ENCODE results near the gene BATF. TPM values are rescaled to one million over a fixed set of nuclear protein-coding genes. Genes with fewer than 3 reads are reported as not detected.

The BATF gene
- polyA plus RNA-seq, 1 donor from 2014 or later: not detected

DNA sequence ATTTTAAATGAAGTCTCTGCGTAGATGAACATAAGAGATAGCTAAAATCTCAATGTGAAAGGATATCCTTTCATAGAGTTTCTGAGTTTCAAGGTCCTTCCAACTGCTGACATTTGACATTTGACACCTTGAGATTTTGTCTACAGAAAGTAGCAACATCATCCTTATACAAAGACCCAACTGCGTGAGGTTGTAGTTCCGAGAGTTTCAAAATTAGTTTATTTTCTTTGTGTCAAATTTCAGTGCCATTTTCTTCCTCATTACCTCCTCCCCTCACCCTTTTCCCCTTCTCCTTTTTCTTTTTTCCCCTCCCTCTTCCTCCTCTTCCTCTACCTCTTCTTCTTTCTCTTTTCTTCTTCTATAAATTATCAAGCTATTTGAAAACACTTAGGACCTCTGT lies 26.9 kb upstream of the BATF start:
- no peak overlapping the region for H3K4me3 ChIP-seq (ENCODE audit: low read length)
- no peaks in the 10 kb centered on the region for H3K27me3 ChIP-seq (ENCODE audit: insufficient read depth, low read depth, low read length)
- H3F3A ChIP-seq (ENCODE audit: insufficient read depth, low read length, poor library complexity, severe bottlenecking): no peaks in the 10 kb centered on the region
- H3K9me2 ChIP-seq (ENCODE audit: insufficient read depth, low read length): no peaks in the 10 kb centered on the region
- H3K4me2 ChIP-seq (ENCODE audit: low read length): no peak overlapping the region
- no peaks in the 10 kb centered on the region for H3K9me3 ChIP-seq (ENCODE audit: low read length)
- no peaks in the 10 kb centered on the region for H3K36me3 ChIP-seq (ENCODE audit: insufficient read depth, low read length)
- no peak overlapping the region for H3K27ac ChIP-seq (ENCODE audit: low read length)
- H3K79me2 ChIP-seq (replicated peaks; ENCODE audit: insufficient read depth, low read length): no peaks in the 10 kb centered on the region
- TF ChIP-seq EP300 (conservative IDR thresholded peaks at IDR 0.05; ENCODE audit: poor library complexity, severe bottlenecking): no peak
- TF ChIP-seq TAF1 (IDR thresholded peaks at IDR 0.05; ENCODE audit: low read depth): no peak
- no peak for TF ChIP-seq MXI1 (conservative IDR thresholded peaks at IDR 0.05; ENCODE audit: poor library complexity, severe bottlenecking)
- TF ChIP-seq POLR2AphosphoS5 (IDR thresholded peaks at IDR 0.05): no peak
- TF ChIP-seq CTCF (IDR thresholded peaks at IDR 0.05; ENCODE audit: poor library complexity, severe bottlenecking): no peak
- no peak overlapping the region for H2AFZ ChIP-seq (ENCODE audit: low read depth, low read length)
- no peak overlapping the region for H3K9ac ChIP-seq (ENCODE audit: low read length)
- no peaks in the 10 kb centered on the region for H4K20me1 ChIP-seq (ENCODE audit: insufficient read depth)

- Histone ChIP-seq H4K20me1 (ENCODE audit: insufficient read depth) (no peaks in the 10 kb centered on the region), H3K9ac (ENCODE audit: low read length) (no peak overlapping the region), H3K9me2 (ENCODE audit: insufficient read depth, low read length) (no peaks in the 10 kb centered on the region), H3K4me3 (ENCODE audit: low read length) (no peak overlapping the region), H3K79me2 (replicated peaks; ENCODE audit: insufficient read depth, low read length) (no peaks in the 10 kb centered on the region), H3K36me3 (ENCODE audit: insufficient read depth, low read length) (no peaks in the 10 kb centered on the region), H3F3A (ENCODE audit: insufficient read depth, low read length, poor library complexity, severe bottlenecking) (no peaks in the 10 kb centered on the region), H3K27me3 (ENCODE audit: insufficient read depth, low read depth, low read length) (no peaks in the 10 kb centered on the region), H3K27ac (ENCODE audit: low read length) (no peak overlapping the region), H3K4me2 (ENCODE audit: low read length) (no peak overlapping the region), H2AFZ (ENCODE audit: low read depth, low read length) (no peak overlapping the region), H3K9me3 (ENCODE audit: low read length) (no peaks in the 10 kb centered on the region)
- TF ChIP-seq EZH2 (IDR thresholded peaks at IDR 0.05; ENCODE audit: borderline replicate concordance, insufficient read depth, low read length, poor library complexity, severe bottlenecking): no peak
- no peak for TF ChIP-seq TAF1 (IDR thresholded peaks at IDR 0.05; ENCODE audit: low read depth)
- TF ChIP-seq RAD21 (conservative IDR thresholded peaks at IDR 0.05): no peak
- TF ChIP-seq, protein P1, sequence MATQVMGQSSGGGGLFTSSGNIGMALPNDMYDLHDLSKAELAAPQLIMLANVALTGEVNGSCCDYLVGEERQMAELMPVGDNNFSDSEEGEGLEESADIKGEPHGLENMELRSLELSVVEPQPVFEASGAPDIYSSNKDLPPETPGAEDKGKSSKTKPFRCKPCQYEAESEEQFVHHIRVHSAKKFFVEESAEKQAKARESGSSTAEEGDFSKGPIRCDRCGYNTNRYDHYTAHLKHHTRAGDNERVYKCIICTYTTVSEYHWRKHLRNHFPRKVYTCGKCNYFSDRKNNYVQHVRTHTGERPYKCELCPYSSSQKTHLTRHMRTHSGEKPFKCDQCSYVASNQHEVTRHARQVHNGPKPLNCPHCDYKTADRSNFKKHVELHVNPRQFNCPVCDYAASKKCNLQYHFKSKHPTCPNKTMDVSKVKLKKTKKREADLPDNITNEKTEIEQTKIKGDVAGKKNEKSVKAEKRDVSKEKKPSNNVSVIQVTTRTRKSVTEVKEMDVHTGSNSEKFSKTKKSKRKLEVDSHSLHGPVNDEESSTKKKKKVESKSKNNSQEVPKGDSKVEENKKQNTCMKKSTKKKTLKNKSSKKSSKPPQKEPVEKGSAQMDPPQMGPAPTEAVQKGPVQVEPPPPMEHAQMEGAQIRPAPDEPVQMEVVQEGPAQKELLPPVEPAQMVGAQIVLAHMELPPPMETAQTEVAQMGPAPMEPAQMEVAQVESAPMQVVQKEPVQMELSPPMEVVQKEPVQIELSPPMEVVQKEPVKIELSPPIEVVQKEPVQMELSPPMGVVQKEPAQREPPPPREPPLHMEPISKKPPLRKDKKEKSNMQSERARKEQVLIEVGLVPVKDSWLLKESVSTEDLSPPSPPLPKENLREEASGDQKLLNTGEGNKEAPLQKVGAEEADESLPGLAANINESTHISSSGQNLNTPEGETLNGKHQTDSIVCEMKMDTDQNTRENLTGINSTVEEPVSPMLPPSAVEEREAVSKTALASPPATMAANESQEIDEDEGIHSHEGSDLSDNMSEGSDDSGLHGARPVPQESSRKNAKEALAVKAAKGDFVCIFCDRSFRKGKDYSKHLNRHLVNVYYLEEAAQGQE (IDR thresholded peaks at IDR 0.05; ENCODE audit: borderline replicate concordance): no peak
- TF ChIP-seq EP300 (conservative IDR thresholded peaks at IDR 0.05; ENCODE audit: poor library complexity, severe bottlenecking): no peak
- TF ChIP-seq SMC3 (conservative IDR thresholded peaks at IDR 0.05; ENCODE audit: poor library complexity): no peak
- no peak for TF ChIP-seq CTCF (IDR thresholded peaks at IDR 0.05; ENCODE audit: poor library complexity, severe bottlenecking)
These were observed 26.4 kb upstream of the BATF start for GRCh38 chr14:75495882-75496281.
